Activated CD8-positive, alpha-beta memory T cell treated with anti-CD3 and anti-CD28 coated beads, Interleukin-2, amount 10 ng/mL, durations not matched to agents 7 days and 5 days (primary cell): ENCODE results near the gene PCYOX1L. TPM values are rescaled to one million over a fixed set of nuclear protein-coding genes. Genes with fewer than 3 reads are reported as not detected.
A peak's percentile ranks its signal among the peaks of the same experiment; 100 is the strongest.

ENCODE experiments used
- ATAC-seq: fragments of 150-1000 bp; cut with Tn5 transposase; one replicate; pipeline ENCODE4 v1.10.0; 2021; ENCODE audit warnings: moderate library complexity
- CTCF ChIA-PET: fragments of 350-600 bp; sonication (Branson Sonifier 250); formaldehyde crosslinking; loops from one replicate; lab custom pipeline; 2021; ENCODE audit warnings: antibody characterized with exemption; lab: Charles Lee
- DNase-seq: peaks from one replicate; pipeline ENCODE4 v3.0.0-alpha.2; 2020
- H3K27ac Mint-ChIP-seq: one replicate; pipeline ENCODE4 v1.8.0; 2021; ENCODE audit warnings: mild to moderate bottlenecking, mixed read lengths
- H3K27me3 Mint-ChIP-seq: one replicate; pipeline ENCODE4 v1.8.0; 2021; ENCODE audit warnings: mixed read lengths
- H3K36me3 Mint-ChIP-seq: one replicate; pipeline ENCODE4 v1.8.0; 2021; ENCODE audit warnings: mild to moderate bottlenecking, mixed read lengths
- H3K4me1 Mint-ChIP-seq: one replicate; pipeline ENCODE4 v1.8.0; 2021; ENCODE audit warnings: mixed read lengths
- H3K4me3 Mint-ChIP-seq: one replicate; pipeline ENCODE4 v1.8.0; 2021; ENCODE audit warnings: mild to moderate bottlenecking, moderate library complexity, mixed read lengths
- H3K9me3 Mint-ChIP-seq: one replicate; pipeline ENCODE4 v1.8.0; 2022; ENCODE audit warnings: low read depth, mixed read lengths
- total RNA-seq, 2 experiments: library from RNA; stranded (reverse); gene quantifications; one replicate each; pipeline ENCODE4 v1.2.3, GENCODE V29; 2021

The PCYOX1L gene
- total RNA-seq, 2 experiments from 2014 or later, result 26.7 to 32.1 TPM

- CTCF ChIA-PET, result interaction anchor here (1.0 to 10.0 kb wide), 8 partner anchors 9 to 206 kb away, joined by 3 to 107 read pairs (median 4); partner anchors contain the start of gene PCYOX1L
- Mint-ChIP-seq H3K9me3 (no peaks in the 10 kb centered on the region), H3K27me3 (no peaks in the 10 kb centered on the region), H3K36me3 (peaks cover 39% of the 10 kb centered on the region), H3K4me1 (peaks cover 51% of the 10 kb centered on the region), H3K27ac (peak within 1 kb of the TSS; percentile 95), H3K4me3 (peak within 1 kb of the TSS; percentile 84)
- peak; percentile 86 for ATAC-seq
- peak; percentile 96 for DNase-seq
Measured at GRCh38 chr5:149345147-149345891, 12.5 kb upstream of the PCYOX1L start, which contains the start of gene GRPEL2. Gene GRPEL2 (plus strand): TSS chr5:149345499. CDS start chr5:149345540, 41 bp downstream.

GRCh38 chr5:149345892-149346222, 12.0 kb upstream of the PCYOX1L start:
- no peaks in the 10 kb centered on the region for H3K9me3 Mint-ChIP-seq
- no peaks in the 10 kb centered on the region for H3K27me3 Mint-ChIP-seq
- peak overlapping the region; percentile 95 for H3K27ac Mint-ChIP-seq
- CTCF ChIA-PET, result interaction anchor here (1.2 to 10.0 kb wide), 5 partner anchors 11 to 206 kb away, joined by 3 to 107 read pairs (median 4); partner anchors contain the start of gene PCYOX1L
- ATAC-seq, result peak; percentile 6
- peaks cover 44% of the 10 kb centered on the region for H3K36me3 Mint-ChIP-seq
- H3K4me1 Mint-ChIP-seq, result peaks cover 56% of the 10 kb centered on the region
- peak overlapping the region; percentile 84 for H3K4me3 Mint-ChIP-seq
- DNase-seq, result peak; percentile 54

GRCh38 chr5:149348518-149348917, 9.3 kb upstream of the PCYOX1L start:
- CTCF ChIA-PET, result no interaction called here
- Mint-ChIP-seq H3K4me1 (peaks cover 78% of the 10 kb centered on the region), H3K9me3 (no peaks in the 10 kb centered on the region), H3K27ac (peak overlapping the region; percentile 86), H3K27me3 (no peaks in the 10 kb centered on the region), H3K4me3 (peak overlapping the region; percentile 72), H3K36me3 (peaks cover 65% of the 10 kb centered on the region)
- ATAC-seq (peak; percentile 21), DNase-seq (no peak)

GRCh38 chr5:149349382-149349781, 8.5 kb upstream of the PCYOX1L start:
- Mint-ChIP-seq H3K9me3 (no peaks in the 10 kb centered on the region), H3K27ac (peak overlapping the region; percentile 86), H3K27me3 (no peaks in the 10 kb centered on the region), H3K36me3 (peaks cover 71% of the 10 kb centered on the region), H3K4me1 (peaks cover 78% of the 10 kb centered on the region), H3K4me3 (no peak overlapping the region)
- no peak for ATAC-seq
- CTCF ChIA-PET, result interaction anchor here (0.8 to 1.3 kb wide), 2 partner anchors 9 to 1561 kb away, joined by 3 to 4 read pairs; partner anchors contain the start of gene PCYOX1L
- no peak for DNase-seq

GRCh38 chr5:149352169-149352568, 5.7 kb upstream of the PCYOX1L start:
- no peaks in the 10 kb centered on the region for H3K9me3 Mint-ChIP-seq
- H3K36me3 Mint-ChIP-seq, result peaks cover 77% of the 10 kb centered on the region
- H3K27ac Mint-ChIP-seq, result no peak overlapping the region
- peaks cover 88% of the 10 kb centered on the region for H3K4me1 Mint-ChIP-seq
- H3K27me3 Mint-ChIP-seq, result no peaks in the 10 kb centered on the region
- H3K4me3 Mint-ChIP-seq, result no peak overlapping the region
- CTCF ChIA-PET, result interaction anchor here (1.5 kb wide), 2 partner anchors 15 to 93 kb away, joined by 3 to 7 read pairs; no protein-coding TSS in a partner anchor
- DNase-seq (no peak), ATAC-seq (no peak)

GRCh38 chr5:149353911-149354310, 3.9 kb upstream of the PCYOX1L start:
- Mint-ChIP-seq H3K4me1 (peaks cover 82% of the 10 kb centered on the region), H3K27ac (peak overlapping the region; percentile 61), H3K36me3 (peaks cover 61% of the 10 kb centered on the region), H3K4me3 (no peak overlapping the region), H3K27me3 (no peaks in the 10 kb centered on the region), H3K9me3 (no peaks in the 10 kb centered on the region)
- CTCF ChIA-PET, result interaction anchor here (0.7 to 5.0 kb wide), 3 partner anchors 13 to 499 kb away, joined by 3 to 57 read pairs (median 4); no protein-coding TSS in a partner anchor
- DNase-seq (no peak), ATAC-seq (no peak)

GRCh38 chr5:149355688-149356087, 2.2 kb upstream of the PCYOX1L start:
- peaks cover 45% of the 10 kb centered on the region for H3K36me3 Mint-ChIP-seq
- CTCF ChIA-PET, result interaction anchor here (0.8 to 5.0 kb wide), 5 partner anchors 10 to 209 kb away, joined by 3 to 57 read pairs (median 20); partner anchors contain the start of gene GRPEL2
- no peak overlapping the region for H3K4me3 Mint-ChIP-seq
- no peaks in the 10 kb centered on the region for H3K9me3 Mint-ChIP-seq
- H3K27ac Mint-ChIP-seq, result peak overlapping the region; percentile 69
- no peak for DNase-seq
- no peaks in the 10 kb centered on the region for H3K27me3 Mint-ChIP-seq
- H3K4me1 Mint-ChIP-seq, result peaks cover 85% of the 10 kb centered on the region
- ATAC-seq, result no peak

GRCh38 chr5:149356391-149356790, 1.5 kb upstream of the PCYOX1L start:
- Mint-ChIP-seq H3K4me3 (peak overlapping the region; percentile 24), H3K27ac (peak overlapping the region; percentile 69), H3K36me3 (peaks cover 39% of the 10 kb centered on the region), H3K9me3 (no peaks in the 10 kb centered on the region), H3K4me1 (peaks cover 83% of the 10 kb centered on the region), H3K27me3 (no peaks in the 10 kb centered on the region)
- ATAC-seq (no peak), DNase-seq (no peak)
- CTCF ChIA-PET, result interaction anchor here (0.8 to 5.0 kb wide), 5 partner anchors 11 to 208 kb away, joined by 3 to 57 read pairs (median 20); partner anchors contain the start of gene GRPEL2

GRCh38 chr5:149358294-149358651, 427 bp downstream of the PCYOX1L start:
- CTCF ChIA-PET, result interaction anchor here (0.9 to 5.0 kb wide), 8 partner anchors 9 to 193 kb away, joined by 3 to 57 read pairs (median 6); partner anchors contain the start of genes CSNK1A1 and GRPEL2
- Mint-ChIP-seq H3K4me1 (peaks cover 67% of the 10 kb centered on the region), H3K4me3 (peak overlapping the region; percentile 99), H3K27me3 (no peaks in the 10 kb centered on the region), H3K36me3 (peaks cover 28% of the 10 kb centered on the region), H3K9me3 (no peaks in the 10 kb centered on the region), H3K27ac (peak overlapping the region; percentile 91)
- DNase-seq, result peak; percentile 58
- peak; percentile 27 for ATAC-seq

GRCh38 chr5:149358868-149359495, 1.1 kb downstream of the PCYOX1L start:
- Mint-ChIP-seq H3K36me3 (peaks cover 24% of the 10 kb centered on the region), H3K9me3 (no peaks in the 10 kb centered on the region), H3K4me1 (peaks cover 62% of the 10 kb centered on the region), H3K4me3 (peak overlapping the region; percentile 99), H3K27ac (peak overlapping the region; percentile 91), H3K27me3 (no peaks in the 10 kb centered on the region)
- CTCF ChIA-PET, result interaction anchor here (1.2 to 5.0 kb wide), 5 partner anchors 8 to 192 kb away, joined by 3 to 57 read pairs (median 20); partner anchors contain the start of genes CSNK1A1 and GRPEL2
- DNase-seq (no peak), ATAC-seq (no peak)

GRCh38 chr5:149360272-149360671, 2.4 kb downstream of the PCYOX1L start:
- H3K27me3 Mint-ChIP-seq, result no peaks in the 10 kb centered on the region
- peaks cover 51% of the 10 kb centered on the region for H3K4me1 Mint-ChIP-seq
- CTCF ChIA-PET, result interaction anchor here (0.8 to 1.8 kb wide), 6 partner anchors 9 to 535 kb away, joined by 3 to 4 read pairs (median 4); no protein-coding TSS in a partner anchor
- ATAC-seq (no peak), DNase-seq (no peak)
- peak overlapping the region; percentile 5 for H3K4me3 Mint-ChIP-seq
- H3K36me3 Mint-ChIP-seq, result peaks cover 13% of the 10 kb centered on the region
- peak overlapping the region; percentile 57 for H3K27ac Mint-ChIP-seq
- H3K9me3 Mint-ChIP-seq, result no peaks in the 10 kb centered on the region

- CTCF ChIA-PET, result interaction anchor here (1.5 kb wide), 1 partner anchor 9 kb away, joined by 5 read pairs; no protein-coding TSS in a partner anchor
- ATAC-seq, result no peak
- Mint-ChIP-seq H3K9me3 (no peaks in the 10 kb centered on the region), H3K27me3 (no peaks in the 10 kb centered on the region), H3K4me3 (no peak overlapping the region), H3K36me3 (peaks cover 5% of the 10 kb centered on the region), H3K4me1 (peaks cover 35% of the 10 kb centered on the region), H3K27ac (no peak overlapping the region)
- DNase-seq, result no peak
Measured at GRCh38 chr5:149362541-149362940, 4.7 kb downstream of the PCYOX1L start.

- Mint-ChIP-seq H3K36me3 (peaks cover 9% of the 10 kb centered on the region), H3K4me3 (no peak overlapping the region), H3K9me3 (no peaks in the 10 kb centered on the region), H3K4me1 (peaks cover 33% of the 10 kb centered on the region), H3K27ac (no peak overlapping the region), H3K27me3 (no peaks in the 10 kb centered on the region)
- DNase-seq (no peak), ATAC-seq (no peak)
- CTCF ChIA-PET, result interaction anchor here (1.5 kb wide), 1 partner anchor 8 kb away, joined by 5 read pairs; no protein-coding TSS in a partner anchor
Measured at GRCh38 chr5:149363358-149363757, 5.5 kb downstream of the PCYOX1L start.
